Fibroblast of gingiva (primary cell): Measurements from ENCODE around the gene GDPD5.

Experiments used
- DNase-seq: peaks from one replicate; pipeline ENCODE4 v3.0.0-alpha.2; 2011; ENCODE audit warnings: low read depth

Gene GDPD5

GRCh38 chr11:75558939-75559843 lies 33.5 kb upstream of the GDPD5 start:
- peak; percentile 85 for DNase-seq

DNA sequence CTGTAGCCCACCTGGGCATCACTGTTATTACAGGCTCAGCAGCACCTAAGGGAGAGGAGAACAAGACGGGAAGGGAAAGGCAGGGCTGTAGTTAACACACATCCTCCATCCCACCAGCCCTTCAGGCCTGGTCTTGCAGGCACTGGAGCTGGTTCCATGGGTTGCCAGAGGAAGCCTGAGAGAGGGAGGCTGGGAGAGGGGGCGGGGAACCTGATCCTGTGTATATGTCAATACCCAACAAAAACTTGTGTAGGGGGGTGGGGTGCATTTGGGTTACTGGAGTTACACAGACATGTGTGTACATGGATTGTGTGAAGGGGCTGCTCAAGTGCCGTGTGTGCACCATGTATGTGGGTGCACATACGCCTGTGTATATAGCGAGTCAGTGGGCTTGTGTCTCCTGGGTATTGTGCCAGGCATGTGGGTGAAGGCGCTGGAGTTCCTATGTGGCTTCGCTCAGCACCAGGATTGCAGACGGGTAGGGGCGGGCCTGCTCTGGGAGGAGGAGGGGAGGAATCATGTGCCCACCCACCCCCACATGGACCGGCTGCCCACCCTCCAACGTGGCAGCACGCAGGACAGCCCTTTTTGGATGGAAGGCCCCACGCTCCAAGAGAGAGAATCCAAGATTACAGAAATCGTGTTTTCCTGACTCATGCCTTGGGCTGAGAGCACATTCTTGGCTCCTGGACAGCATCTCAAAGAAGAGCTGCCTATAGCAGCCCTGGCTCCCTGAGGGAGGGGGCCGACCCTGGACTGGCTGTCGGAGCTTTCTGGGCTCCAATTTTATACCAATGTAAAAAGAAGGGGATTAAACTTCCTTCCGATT lies 32.1 kb upstream of the GDPD5 start:
- DNase-seq: peak; percentile 97

DNA sequence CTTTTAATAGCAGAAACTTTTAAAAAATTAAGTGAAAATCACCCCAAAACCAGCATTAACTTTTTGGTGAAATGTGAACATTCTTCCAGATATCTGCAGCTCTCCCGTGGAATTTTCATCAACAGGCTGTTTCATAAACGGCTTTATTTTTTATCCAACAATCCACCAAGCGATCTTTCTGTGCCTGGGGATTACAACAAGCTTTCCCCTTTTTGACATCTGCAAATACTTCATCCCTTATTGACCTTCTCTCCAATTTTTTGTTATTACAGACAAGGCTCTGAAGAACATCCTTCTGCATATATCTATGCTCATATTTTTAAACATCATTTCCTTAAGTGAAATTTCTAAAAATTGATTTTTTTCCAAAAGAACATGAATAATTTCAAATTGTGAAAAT lies 30.5 kb upstream of the GDPD5 start:
- no peak for DNase-seq

GRCh38 chr11:75555079-75555811 lies 29.5 kb upstream of the GDPD5 start:
- no peak for DNase-seq

- DNase-seq: peak; percentile 100
Measured at GRCh38 chr11:75554258-75555022, 28.7 kb upstream of the GDPD5 start.

DNA sequence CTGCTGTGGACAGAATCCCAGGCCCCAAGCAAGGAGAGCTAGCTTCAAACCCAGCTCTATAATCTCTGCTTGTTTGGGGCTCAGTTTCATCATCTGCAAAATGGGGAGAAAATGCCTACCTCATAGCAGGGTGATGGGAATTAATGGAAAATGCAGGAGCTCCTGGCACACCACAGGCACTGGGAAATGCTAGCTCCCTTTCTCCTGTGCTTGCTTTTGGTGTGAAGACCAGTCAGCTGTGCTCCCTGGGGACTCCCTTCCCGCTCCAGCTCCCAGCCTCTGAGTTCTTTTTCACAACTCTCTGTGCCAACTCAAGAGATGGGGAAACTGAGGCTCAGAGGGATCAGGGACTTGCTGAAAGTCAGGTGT lies 28.1 kb upstream of the GDPD5 start:
- DNase-seq: no peak

GRCh38 chr11:75553182-75553581 lies 27.4 kb upstream of the GDPD5 start:
- no peak for DNase-seq

- DNase-seq: no peak
Measured at GRCh38 chr11:75549370-75549958, 23.7 kb upstream of the GDPD5 start.

- no peak for DNase-seq
Measured at GRCh38 chr11:75548595-75549272, 23.0 kb upstream of the GDPD5 start.

GRCh38 chr11:75547617-75548058 lies 21.9 kb upstream of the GDPD5 start:
- DNase-seq: peak; percentile 52

GRCh38 chr11:75547177-75547576 lies 21.4 kb upstream of the GDPD5 start:
- no peak for DNase-seq

DNA sequence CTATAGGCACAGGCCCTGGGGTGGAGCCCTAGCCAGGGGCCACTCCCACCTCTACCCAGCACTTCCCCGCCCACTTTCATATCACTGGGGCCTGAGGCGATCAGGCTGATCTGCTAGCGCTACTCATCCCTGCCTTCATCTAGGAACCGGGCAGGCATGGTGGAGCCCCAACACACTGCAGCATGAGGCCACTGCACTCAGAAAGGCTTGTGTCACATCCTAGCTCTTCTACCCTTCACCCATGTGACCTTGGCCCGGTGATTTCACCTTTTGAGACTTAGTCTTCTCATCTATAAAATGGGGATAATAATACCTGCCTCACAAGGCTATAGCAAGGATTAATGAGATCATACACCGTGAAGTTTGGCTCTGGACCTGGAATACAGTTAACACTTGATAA lies 18.1 kb upstream of the GDPD5 start:
- no peak for DNase-seq

GRCh38 chr11:75542088-75542438 lies 16.3 kb upstream of the GDPD5 start:
- DNase-seq: no peak

DNA sequence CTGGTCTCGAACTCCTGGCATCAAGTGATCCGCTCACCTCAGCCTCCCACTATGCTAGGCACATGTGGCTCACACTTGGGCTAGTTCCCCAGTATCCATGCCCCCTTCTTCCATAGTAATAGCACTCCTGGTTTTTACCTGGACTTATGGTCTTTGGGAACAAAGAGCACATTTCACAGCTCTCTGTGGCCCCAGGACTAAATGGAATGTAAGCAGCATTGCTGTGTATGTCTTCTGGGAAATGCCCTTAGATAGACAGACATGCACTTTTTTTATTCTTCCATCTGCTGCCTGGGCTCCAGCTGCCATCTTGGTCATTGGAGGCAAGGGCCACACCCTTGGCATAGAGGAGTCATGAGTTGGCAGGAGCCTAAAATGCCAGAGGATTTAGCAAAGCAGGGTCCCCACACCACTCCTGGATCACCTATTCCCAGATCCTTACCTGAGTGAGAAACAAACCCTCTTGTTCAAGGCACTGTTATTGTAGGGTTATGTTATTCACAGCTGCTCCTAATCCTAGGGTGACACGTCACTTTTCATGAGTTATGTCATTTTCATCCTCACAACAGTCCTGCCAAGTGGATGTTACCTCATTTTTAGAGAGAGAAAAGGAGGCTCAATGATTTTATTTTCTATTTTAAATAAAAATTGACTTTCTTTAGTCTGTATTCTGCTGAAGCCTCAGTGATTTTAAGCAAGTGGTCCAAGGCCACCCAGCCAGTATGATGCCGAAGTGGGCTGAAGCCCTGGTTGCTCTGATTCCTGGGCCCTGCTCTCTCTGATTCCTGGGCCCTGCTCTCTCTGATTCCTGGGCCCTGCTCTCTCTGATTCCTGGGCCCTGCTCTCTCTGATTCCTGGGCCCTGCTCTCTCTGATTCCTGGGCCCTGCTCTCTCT lies 15.7 kb upstream of the GDPD5 start:
- DNase-seq: no peak

GRCh38 chr11:75539459-75540334 lies 14.0 kb upstream of the GDPD5 start:
- no peak for DNase-seq

DNA sequence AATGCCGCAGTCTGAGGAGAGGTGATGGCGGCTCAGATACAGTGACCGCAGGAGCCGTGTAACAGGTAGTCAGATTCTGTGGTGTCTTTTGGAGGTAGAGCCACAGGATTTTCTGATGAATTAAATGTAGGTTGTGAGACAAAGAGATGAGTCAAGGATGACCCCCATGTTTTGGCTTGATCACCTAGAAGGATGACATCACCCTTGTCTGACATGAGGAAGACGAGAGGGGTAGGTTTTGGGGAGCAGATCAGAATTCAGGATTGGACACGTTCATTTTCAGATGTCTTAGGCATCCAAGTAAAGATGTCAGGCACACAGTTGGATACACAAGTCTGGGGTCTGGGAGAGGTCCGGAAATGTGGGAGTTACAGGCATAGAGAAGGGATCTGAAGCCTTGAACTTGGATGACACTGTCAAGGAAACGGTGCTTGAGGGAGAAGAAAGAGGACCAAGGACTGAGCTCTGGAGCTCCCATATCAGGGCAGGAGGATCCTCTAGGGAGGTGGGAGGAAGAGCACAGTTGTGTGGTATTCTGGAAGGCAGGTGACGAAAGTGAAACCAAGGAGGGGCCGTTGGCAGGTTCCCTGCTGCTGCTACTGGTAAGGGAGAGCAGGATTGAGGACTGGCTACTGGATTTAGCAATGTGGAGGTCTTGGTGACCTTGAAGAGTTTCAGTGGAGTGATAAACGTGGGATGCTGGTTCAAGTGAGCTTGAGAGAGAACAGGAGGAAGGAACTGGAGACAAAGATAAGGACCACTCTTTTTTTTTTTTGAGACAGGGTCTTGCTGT lies 12.6 kb upstream of the GDPD5 start:
- no peak for DNase-seq

DNA sequence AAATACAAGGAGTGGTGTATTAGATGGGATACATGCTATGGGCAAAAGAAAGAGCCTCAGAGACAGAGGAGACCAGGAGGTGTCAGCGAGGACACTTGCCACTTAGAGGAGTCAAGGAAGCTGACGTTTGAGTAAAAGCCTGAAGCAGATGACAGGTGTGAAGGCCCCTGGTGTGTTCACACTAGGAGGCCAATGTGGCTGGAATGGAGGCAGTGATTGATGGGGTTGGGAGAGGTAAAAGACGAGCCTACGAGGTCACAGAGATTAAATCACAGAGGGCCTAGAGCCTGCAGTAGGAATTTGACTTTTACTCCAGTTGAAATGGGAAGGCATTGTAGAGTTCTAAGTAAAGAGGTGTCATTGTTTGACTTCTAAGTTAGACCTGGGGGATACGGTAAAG lies 12.0 kb upstream of the GDPD5 start:
- DNase-seq: no peak
